H9 (cell line): ENCODE data around the gene STXBP6. TPM values are rescaled to one million over a fixed set of nuclear protein-coding genes. Genes with fewer than 3 reads are reported as not detected.

Experiments
- DNase-seq: peaks from one replicate; pipeline ENCODE4 v3.0.0-alpha.2; 2017
- H2AFZ ChIP-seq: one replicate; pipeline ENCODE4 v1.6.1; 2013; ENCODE audit warnings: mild to moderate bottlenecking, low read length, control low read depth, moderate library complexity
- H2AK5ac ChIP-seq: 2 replicates; pipeline ENCODE4 v1.6.1; 2013; ENCODE audit warnings: low read length, control low read depth, mixed read lengths; ENCODE audit not compliant: insufficient read length
- H2BK120ac ChIP-seq: one replicate; pipeline ENCODE4 v1.6.1; 2013; ENCODE audit warnings: low read depth, mild to moderate bottlenecking, low read length, control low read depth, inconsistent platforms; ENCODE audit not compliant: poor library complexity, severe bottlenecking
- H2BK12ac ChIP-seq: 2 replicates; pipeline ENCODE4 v1.6.1; 2013; ENCODE audit warnings: low read length, control low read depth, mixed read lengths, low read depth; ENCODE audit not compliant: insufficient read length
- H2BK15ac ChIP-seq: 2 replicates; pipeline ENCODE4 v1.6.1; 2013; ENCODE audit warnings: low read depth, low read length, control low read depth
- H2BK20ac ChIP-seq: one replicate; pipeline ENCODE4 v1.6.1; 2013; ENCODE audit warnings: low read depth, mild to moderate bottlenecking, low read length, control low read depth, inconsistent platforms; ENCODE audit not compliant: poor library complexity, severe bottlenecking
- H2BK5ac ChIP-seq: 2 replicates; pipeline ENCODE4 v1.6.1; 2013; ENCODE audit warnings: low read length, control low read depth, mixed read lengths; ENCODE audit not compliant: insufficient read length
- H3K14ac ChIP-seq: 2 replicates; pipeline ENCODE4 v1.6.1; 2013; ENCODE audit warnings: low read length, control low read depth; ENCODE audit not compliant: insufficient read depth
- H3K18ac ChIP-seq: 2 replicates; pipeline ENCODE4 v1.6.1; 2013; ENCODE audit warnings: low read depth, mild to moderate bottlenecking, mixed read lengths, low read length, control low read depth; ENCODE audit not compliant: insufficient read length
- H3K23ac ChIP-seq: 2 replicates; pipeline ENCODE4 v1.6.1; 2013; ENCODE audit warnings: low read length, control low read depth, mixed read lengths, low read depth; ENCODE audit not compliant: insufficient read length
- H3K23me2 ChIP-seq: 2 replicates; pipeline ENCODE4 v1.6.1; 2013; ENCODE audit warnings: low read depth, mild to moderate bottlenecking, mixed read lengths, low read length, control low read depth; ENCODE audit not compliant: insufficient read length, poor library complexity, severe bottlenecking
- H3K27ac ChIP-seq: 2 replicates; pipeline ENCODE4 v1.5.1; 2013; ENCODE audit warnings: low read length, control low read depth, mixed read lengths, low read depth; ENCODE audit not compliant: insufficient read length
- H3K27me3 ChIP-seq: 2 replicates; pipeline ENCODE4 v1.6.1; 2013; ENCODE audit warnings: low read length, control low read depth, inconsistent platforms; ENCODE audit not compliant: insufficient read depth
- H3K4ac ChIP-seq: 2 replicates; pipeline ENCODE4 v1.6.1; 2013; ENCODE audit warnings: low read depth, mild to moderate bottlenecking, control low read depth, inconsistent platforms, low read length, moderate library complexity
- H3K4me1 ChIP-seq: 2 replicates; pipeline ENCODE4 v1.6.1; 2013; ENCODE audit warnings: low read length, control low read depth, inconsistent platforms; ENCODE audit not compliant: insufficient read depth
- H3K4me2 ChIP-seq: 2 replicates; pipeline ENCODE4 v1.6.1; 2013; ENCODE audit warnings: low read length, control low read depth, mixed read lengths; ENCODE audit not compliant: insufficient read length, insufficient read depth
- H3K56ac ChIP-seq: 2 replicates; pipeline ENCODE4 v1.6.1; 2013; ENCODE audit warnings: low read depth, mild to moderate bottlenecking, mixed read lengths, low read length, control low read depth; ENCODE audit not compliant: insufficient read length
- H3K79me1 ChIP-seq: 2 replicates; pipeline ENCODE4 v1.6.1; 2013; ENCODE audit warnings: low read depth, mild to moderate bottlenecking, moderate library complexity, low read length, control low read depth, inconsistent platforms; ENCODE audit not compliant: insufficient read depth, poor library complexity, severe bottlenecking
- H3K79me2 ChIP-seq: 2 replicates; pipeline ENCODE4 v1.6.1; 2013; ENCODE audit warnings: low read length, control low read depth, inconsistent platforms; ENCODE audit not compliant: insufficient read depth
- H3K9ac ChIP-seq: 2 replicates; pipeline ENCODE4 v1.6.1; 2013; ENCODE audit warnings: low read length, control low read depth, mixed read lengths; ENCODE audit not compliant: insufficient read length; ENCODE audit errors: extremely low read depth
- H3K9me3 ChIP-seq: one replicate; pipeline ENCODE4 v1.6.1; 2013; ENCODE audit warnings: low read depth, low read length, inconsistent platforms; ENCODE audit not compliant: control insufficient read depth
- H3T11ph ChIP-seq: one replicate; pipeline ENCODE4 v1.6.1; 2013; ENCODE audit warnings: mild to moderate bottlenecking, low read length, control low read depth, inconsistent platforms
- H4K20me1 ChIP-seq: one replicate; pipeline ENCODE4 v1.6.1; 2013; ENCODE audit not compliant: control insufficient read depth, insufficient read length, insufficient read depth
- H4K5ac ChIP-seq: 2 replicates; pipeline ENCODE4 v1.6.1; 2013; ENCODE audit warnings: low read depth, mild to moderate bottlenecking, mixed read lengths, low read length, control low read depth; ENCODE audit not compliant: insufficient read length
- H4K8ac ChIP-seq: replicated peaks from 2 replicates; pipeline ENCODE4 v1.6.1; 2013; ENCODE audit warnings: low read length, control low read depth, mixed read lengths, low read depth; ENCODE audit not compliant: insufficient read length
- H4K91ac ChIP-seq: 2 replicates; pipeline ENCODE4 v1.6.1; 2013; ENCODE audit warnings: low read depth, mild to moderate bottlenecking, moderate library complexity, mixed read lengths, low read length, control low read depth; ENCODE audit not compliant: insufficient read length
- H3K27ac Mint-ChIP-seq, 3 experiments: 2 replicates in 2 of 3; 3 replicates in 1 of 3; pipeline ENCODE4 v1.8.0; 2020 to 2021; ENCODE audit warnings: mixed read lengths in 3 of 3, mild to moderate bottlenecking in 1 of 3, moderate library complexity in 1 of 3
- H3K27me3 Mint-ChIP-seq: 2 replicates; pipeline ENCODE4 v1.8.0; 2021; ENCODE audit warnings: low read depth, mild to moderate bottlenecking, moderate library complexity, mixed read lengths
- H3K36me3 Mint-ChIP-seq, 3 experiments: 2 replicates in 2 of 3; 3 replicates in 1 of 3; pipeline ENCODE4 v1.8.0; 2020 to 2021; ENCODE audit warnings: low read depth in 3 of 3, mixed read lengths in 3 of 3; ENCODE audit not compliant: insufficient read depth in 1 of 3
- H3K4me1 Mint-ChIP-seq, 2 experiments: 2 replicates each; pipeline ENCODE4 v1.8.0; 2020; ENCODE audit warnings: mixed read lengths in 2 of 2
- H3K4me3 Mint-ChIP-seq, 2 experiments: 2 replicates in 1 of 2; 3 replicates in 1 of 2; pipeline ENCODE4 v1.8.0; 2020 to 2021; ENCODE audit warnings: mild to moderate bottlenecking in 2 of 2, mixed read lengths in 2 of 2, moderate library complexity in 1 of 2
- H3K9me3 Mint-ChIP-seq, 2 experiments: 2 replicates in 1 of 2; 3 replicates in 1 of 2; pipeline ENCODE4 v1.8.0; 2020; ENCODE audit warnings: mild to moderate bottlenecking in 2 of 2, mixed read lengths in 2 of 2, moderate library complexity in 1 of 2
- CTCF ChIP-seq: fragments of 200-600 bp; sonication (generic); conservative IDR thresholded peaks from 3 replicates; pipeline ENCODE4 v1.8.0; 2021; ENCODE audit warnings: antibody characterized with exemption, mild to moderate bottlenecking
- total RNA-seq: library from RNA; stranded (reverse); gene quantifications from 2 replicates; pipeline ENCODE4 v1.2.1, GENCODE V29; 2021

STXBP6 gene
- total RNA-seq, 1 experiment from 2014 or later: 3.6 TPM

- H2BK15ac ChIP-seq: no peak overlapping the region
- H3K79me1 ChIP-seq: no peaks in the 10 kb centered on the region
- H3K18ac ChIP-seq: no peak overlapping the region
- no peaks in the 10 kb centered on the region for H3K9me3 ChIP-seq
- H3K27ac ChIP-seq: no peak overlapping the region
- no peaks in the 10 kb centered on the region for H3K4me1 ChIP-seq
- Mint-ChIP-seq H3K27me3 (no peaks in the 10 kb centered on the region), H3K4me3 (no peak overlapping the region), H3K36me3 (no peaks in the 10 kb centered on the region), H3K27ac (no peak overlapping the region; a peak in 1 of 7 replicates), H3K9me3 (no peaks in the 10 kb centered on the region), H3K4me1 (no peaks in the 10 kb centered on the region)
- no peak overlapping the region for H2BK5ac ChIP-seq
- no peak overlapping the region for H2BK120ac ChIP-seq
- H2AFZ ChIP-seq: no peak overlapping the region
- no peaks in the 10 kb centered on the region for H3K23me2 ChIP-seq
- H3T11ph ChIP-seq: no peak overlapping the region
- no peaks in the 10 kb centered on the region for H4K20me1 ChIP-seq
- H3K27me3 ChIP-seq: no peaks in the 10 kb centered on the region
- no peaks in the 10 kb centered on the region for H3K79me2 ChIP-seq
- H3K14ac ChIP-seq: no peak overlapping the region
- H2BK12ac ChIP-seq: no peak overlapping the region
- H2AK5ac ChIP-seq: no peak overlapping the region
- no peak overlapping the region for H4K5ac ChIP-seq
- no peak overlapping the region for H3K56ac ChIP-seq
- H4K8ac ChIP-seq: no peak overlapping the region
- no peak for TF ChIP-seq CTCF
- H2BK20ac ChIP-seq: no peak overlapping the region
- H4K91ac ChIP-seq: no peak overlapping the region
- DNase-seq: no peak
- H3K23ac ChIP-seq: no peak overlapping the region
- H3K9ac ChIP-seq: no peak overlapping the region
- H3K4ac ChIP-seq: no peak overlapping the region
- H3K4me2 ChIP-seq: no peak overlapping the region
These were observed 146.6 kb downstream of the STXBP6 start for GRCh38 chr14:24903337-24903736.
